ENCODE measurements around the gene IFT122.

DNA sequence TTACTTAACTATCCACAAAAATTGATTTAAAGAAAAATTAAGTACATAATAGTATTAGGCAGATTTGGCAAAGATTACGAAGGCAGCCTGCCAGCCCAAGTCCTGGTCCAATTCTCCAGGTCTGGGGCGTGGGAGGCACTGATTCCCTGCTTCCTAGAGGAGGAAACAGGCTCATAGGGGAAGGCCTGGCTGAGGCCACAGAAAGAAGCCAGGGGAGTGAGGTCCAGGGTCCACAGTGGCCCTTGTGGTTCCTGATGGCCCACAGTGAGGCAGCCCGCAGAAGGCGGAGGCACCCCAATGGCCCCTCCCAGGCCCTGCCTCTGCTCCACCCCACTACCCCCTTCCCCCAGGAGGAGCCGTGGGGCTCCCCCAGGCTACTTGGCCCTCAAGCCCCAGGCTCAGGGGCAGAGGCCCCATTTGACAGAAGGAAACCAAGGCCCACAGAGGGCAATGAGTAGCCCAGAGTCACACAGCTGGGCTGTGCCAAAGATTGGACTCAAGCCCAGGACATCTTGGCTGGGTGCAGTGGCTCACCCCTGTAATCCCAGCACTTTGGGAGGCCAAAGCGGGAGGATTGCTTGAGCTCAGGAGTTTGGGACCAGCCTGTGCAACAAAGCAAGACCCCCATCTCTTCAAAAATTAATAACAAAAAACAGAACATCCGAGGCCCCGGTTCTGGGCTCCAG, 124.0 kb downstream of the IFT122 start:
- no peak for TF ChIP-seq CTCF (IDR thresholded peaks at IDR 0.05)
- no peak for TF ChIP-seq POLR2A (IDR thresholded peaks at IDR 0.05)
